Cerebellar cortex (tissue), 1 donor: Measurements from ENCODE around the gene ASCL2.
"Not testable (repeated sequence)": the region's sequence is repeated elsewhere in the genome, so short reads cannot be mapped to it uniquely, and the experiment has no call there.

Source experiments
- DNase-seq: peaks from one replicate; pipeline ENCODE4 v3.0.0-alpha.2; 2015; ENCODE audit warnings: low spot score

Gene ASCL2

DNA sequence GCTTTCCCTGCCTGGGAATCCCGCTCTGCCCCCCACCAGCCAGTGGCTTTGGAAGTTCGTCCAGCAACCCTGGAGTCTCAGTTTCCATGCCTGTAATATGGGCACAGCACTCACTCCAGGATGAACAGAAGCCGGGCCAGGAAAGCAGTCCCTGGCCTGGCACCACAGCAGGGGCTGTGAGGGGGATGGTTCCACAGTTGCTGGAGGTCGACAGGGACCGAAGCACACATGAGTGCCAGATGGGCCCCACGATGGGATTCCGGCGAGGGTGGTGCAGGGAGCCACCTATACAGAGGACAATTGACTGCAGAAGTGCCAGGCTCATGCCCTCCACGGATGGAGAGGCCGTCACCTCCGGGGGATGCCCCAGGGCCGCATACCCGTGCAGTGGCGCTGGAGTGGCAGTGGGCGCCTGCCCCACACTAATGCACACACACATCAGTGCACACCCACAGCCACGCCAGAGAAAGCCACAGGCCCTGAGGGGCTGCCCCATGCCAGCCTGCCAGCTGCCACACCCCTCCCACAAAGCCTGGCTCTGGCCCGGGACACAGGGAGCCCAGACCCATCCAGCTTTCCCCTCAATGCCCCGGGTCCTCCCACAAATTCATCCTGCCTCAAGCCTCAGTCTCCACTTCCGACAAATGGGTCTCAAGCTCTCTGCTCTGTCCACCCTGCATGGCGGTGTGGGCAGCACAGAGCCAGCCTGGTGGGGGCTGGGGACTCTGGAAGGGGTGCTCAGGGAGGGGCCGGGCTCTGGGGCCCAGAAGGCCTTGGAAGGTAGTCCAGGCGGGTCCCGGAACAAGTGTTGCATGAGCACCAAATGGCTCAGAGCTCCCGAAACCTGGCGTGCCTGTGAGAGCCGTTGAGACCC is 9.7 kb downstream of the ASCL2 start:
- DNase-seq: no peak

DNA sequence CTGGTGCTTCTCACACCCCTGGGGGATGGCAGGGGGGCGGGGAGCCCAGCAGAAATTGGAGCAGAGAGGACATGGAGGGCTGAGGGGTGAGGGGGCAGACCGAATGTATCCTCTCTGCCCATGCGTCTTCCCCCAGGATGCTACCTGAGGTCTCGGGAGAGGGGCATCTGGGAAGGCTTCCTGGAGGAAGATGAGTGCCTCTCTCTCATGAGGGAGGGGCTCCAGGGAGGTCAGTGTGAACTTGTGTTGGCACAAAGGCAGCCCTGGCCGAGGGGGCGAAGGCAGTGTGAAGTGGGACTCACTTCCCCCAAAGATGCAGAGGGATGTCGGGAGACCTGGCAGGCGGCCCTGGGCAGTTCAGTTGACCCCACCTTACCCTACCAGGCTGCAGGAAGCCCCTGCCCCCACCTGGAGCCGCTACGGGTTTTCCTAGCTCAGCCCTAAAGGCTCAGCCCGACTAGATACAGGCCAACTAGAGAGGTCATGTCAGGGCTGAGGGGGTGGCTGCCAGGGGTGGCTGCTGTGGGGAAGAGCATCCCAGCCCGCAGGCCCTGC is 10.4 kb downstream of the ASCL2 start:
- DNase-seq: no peak

DNA sequence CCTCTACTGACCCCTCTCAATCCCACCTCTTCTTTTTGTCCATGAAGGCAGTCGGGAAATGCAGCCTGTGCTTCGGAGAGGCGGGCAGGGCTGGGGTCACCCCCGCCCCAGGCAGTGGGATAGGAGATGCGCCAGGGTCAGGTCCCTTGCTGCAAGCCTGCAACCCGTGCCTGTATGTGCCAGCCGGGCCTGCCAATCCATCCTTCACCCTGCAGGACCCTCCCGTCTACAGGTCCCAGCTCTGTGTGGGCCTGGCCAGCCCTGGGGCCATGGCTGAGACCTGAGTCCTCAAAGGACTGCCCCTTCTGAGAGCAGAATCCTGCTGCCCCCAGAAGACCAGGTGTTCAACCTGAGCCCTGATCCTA is 10.9 kb downstream of the ASCL2 start:
- DNase-seq: no peak

DNA sequence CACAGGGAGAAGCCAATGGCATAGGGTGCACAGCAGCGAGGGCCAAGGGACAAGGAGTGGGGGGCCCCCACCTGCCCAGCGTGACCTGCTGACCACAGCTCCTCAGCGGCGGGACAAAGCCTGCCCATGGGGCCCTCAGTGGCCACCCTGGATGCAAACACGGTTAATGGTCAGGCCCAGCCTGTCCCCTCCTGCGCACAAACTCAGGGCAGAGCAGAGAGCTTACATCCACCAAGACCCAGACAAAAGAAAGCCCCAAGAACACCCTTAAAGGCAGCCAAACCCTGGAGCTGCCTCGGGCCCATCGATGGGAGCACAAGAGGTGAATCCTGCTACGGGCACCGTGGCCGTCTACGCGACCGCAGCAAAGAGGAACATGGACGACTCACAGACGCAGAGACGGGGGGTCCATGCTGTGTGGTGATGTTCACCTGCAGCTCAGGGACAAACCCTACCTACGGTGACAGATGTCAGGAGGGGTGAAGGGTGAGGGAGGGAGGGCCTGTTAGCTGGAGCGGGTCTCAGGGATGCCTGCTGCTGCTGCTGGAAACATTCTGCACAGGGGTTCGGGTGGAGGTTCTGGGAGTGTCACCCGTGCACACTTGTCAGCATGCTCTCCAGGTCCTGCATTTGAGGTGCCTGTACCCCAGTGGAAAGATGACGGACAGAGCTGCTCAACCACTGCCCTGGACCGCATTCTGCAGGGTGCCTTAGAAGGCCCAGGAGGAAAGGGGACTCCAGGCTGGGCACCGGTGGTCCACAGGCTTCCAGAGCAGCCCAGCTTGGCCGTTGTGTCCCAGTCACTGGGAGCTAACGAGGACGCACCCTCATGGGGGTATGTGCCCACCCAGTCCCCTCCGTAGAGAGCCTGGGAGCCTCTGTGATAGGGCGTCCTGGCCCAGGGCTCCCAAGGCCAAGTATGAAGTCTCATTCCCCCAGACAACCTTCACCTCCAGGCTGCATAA is 11.6 kb downstream of the ASCL2 start:
- DNase-seq: no peak

DNA sequence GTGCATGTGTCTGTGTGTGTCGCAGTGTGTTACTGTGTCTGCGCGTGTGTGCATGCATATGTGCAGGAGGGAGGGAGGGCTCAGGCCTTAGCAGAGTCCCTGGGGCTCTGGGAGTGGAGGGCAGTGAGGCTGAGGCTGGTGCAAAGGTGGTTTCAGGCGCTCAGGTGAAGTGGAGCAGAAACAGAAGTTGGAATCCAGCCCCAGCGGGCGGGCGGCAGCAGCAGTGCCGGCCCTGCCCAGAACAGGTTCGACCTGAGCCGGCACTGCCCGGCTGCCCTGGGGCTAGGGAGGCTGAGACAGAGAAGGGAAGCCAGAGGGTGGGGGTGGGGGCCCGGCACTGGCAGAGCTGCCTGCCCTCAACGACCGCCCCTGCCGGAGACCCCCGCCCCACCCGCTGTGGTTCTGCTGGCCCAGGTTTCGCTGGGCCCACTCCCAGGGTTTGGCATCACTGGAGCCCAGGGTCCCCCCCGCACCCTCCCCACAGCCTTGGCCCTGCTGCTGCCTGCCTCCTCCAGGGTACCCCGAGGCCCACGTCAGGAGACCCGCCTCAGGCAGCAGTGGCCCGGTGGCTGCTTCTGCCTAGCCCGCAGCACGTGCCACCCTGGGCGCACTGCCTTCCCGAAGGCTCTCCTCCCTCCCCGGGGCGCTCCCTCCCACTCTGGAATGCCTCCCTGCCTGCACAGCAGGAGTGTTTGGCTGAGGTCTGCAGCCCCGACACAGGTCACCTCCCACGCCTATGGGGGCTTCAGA is 13.3 kb downstream of the ASCL2 start:
- no peak for DNase-seq

DNA sequence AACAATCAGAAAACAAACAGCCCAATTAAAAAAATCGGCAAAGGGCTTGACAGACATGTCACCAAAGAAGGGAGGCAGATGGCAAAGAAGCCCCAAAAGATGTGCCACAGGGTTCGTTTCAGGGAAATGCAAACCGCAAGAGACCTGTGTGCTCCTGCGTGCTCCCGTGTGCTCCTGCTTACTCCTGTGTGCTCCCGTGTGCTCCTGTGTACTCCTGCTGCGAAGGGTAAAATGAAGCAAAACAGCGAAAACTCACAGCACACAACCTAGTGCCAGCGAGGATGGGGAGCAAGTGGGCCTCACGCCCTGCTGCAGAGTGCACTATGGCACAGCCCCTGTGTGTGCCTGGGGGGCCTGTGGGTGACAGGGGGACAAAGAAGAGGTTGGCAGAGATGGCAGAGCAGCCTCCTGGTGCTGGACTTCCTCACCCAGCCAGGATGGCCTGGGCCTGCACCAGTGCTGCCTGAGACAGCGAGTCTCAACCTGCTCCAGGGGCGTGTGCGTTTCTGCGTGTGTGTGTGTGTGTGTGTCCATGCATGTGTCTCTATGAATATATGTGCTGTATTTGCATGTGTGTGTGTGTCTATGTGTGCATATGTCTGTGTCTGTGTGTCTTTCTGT is 14.0 kb downstream of the ASCL2 start:
- no peak for DNase-seq

DNA sequence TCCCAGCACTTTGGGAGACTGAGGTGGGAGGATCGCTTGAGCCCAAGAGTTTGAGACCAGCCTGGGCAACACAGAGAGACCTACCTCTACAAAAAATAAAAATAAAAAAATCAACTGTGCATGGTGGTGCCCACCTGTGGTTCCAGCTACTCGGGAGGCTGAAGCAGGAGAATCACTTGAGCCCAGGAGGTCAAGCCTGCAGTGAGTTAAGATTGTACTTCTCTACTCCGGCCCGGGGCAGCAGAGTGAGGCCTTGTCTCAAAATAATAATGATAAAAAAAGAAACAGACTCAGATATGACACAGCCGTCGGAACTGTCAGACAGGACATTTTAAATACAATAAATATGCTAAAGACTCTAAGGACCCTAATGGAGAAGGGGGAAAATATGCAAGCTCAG is 18.4 kb downstream of the ASCL2 start:
- no peak for DNase-seq

DNA sequence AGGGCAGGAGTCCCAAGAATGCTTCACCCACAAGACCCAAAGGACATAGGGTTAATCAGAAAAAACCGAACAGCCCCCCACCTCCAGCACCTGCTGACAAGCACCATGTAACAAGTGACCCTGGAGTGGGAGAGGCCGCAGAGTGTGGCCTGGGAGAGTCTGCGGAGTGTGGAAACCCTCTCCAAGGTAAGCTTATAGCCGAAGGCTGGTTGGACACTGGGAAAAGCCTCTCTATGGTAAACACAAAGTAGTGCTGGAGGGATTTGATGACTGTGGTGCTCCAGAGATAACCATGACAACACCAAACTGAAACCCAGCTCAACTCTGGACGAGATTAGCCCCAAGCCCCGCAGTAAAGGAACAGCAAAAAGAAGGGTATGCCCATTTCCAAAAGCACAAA is 19.2 kb downstream of the ASCL2 start:
- no peak for DNase-seq

DNA sequence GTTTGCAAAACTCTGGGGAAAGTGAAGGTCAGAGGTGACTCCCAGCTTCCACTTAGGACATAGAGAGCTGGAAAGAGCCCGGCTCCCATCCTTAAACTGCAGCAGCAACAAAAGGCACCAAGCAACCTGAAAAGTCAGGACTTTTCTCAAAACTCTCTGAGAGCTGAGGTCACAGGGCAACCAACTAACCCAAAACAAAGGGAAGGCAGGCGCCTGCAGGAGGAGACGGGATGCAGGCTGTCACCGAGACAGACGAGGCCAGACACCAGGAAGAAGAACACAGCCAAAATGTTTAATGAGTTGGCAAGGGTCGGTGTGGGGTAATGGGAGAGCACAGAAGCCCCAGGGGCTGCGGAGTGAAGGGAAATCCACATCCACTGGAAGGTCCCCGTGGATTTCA is 19.9 kb downstream of the ASCL2 start:
- no peak for DNase-seq

DNA sequence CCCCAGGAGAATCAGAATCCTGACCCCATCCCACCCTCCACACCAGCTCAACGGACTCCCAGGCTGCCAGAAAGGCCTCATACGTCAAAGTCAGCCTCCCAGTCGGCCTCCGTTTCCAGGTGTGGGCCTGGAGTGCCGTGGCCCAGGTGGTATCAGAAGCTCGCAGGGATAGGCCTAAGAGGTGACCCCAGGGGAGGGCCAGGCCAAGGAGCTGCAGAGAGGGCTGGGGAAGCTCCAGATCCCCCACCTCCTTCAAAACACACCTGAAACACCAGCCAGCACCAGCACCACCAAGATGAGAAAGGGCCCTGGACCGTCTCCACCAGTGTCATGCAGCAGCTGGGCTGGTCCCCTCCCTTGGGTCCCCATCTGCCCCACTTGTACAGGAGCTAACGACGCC is 20.3 kb downstream of the ASCL2 start:
- no peak for DNase-seq

DNA sequence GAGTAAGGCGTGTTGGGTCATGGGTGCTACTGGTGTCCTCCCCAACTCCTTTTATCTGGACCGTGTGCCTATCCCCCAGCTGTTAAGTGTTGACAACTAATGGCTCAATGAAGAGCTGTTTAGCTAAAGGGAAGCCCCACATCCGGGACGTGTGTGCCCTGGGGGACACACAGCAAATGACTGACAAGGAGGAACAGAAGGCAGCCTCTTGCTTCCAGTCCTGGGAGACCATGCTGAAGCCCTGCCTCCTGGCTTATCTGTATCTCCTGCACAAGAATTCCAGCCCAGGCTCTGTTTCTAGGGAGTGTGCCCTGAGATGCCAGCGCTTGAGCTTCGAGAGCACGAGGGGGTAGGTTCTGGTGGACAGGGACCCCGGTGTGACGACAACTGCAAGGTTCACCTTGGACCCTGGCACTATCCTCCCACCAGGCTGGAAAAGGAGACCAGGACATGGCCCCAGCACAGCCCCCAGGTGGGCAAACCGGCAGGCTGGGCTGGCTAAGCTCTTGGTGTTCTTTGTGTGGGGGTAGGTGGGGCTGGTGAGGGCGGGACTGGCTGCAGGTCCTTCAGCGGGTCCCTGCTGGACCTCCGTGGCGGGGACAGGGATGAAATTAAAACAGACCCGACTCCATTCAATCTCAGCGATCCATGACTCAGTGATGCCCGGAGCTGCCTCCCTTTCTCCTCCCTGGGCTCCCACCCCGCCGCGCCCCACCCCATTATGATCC is 21.0 kb downstream of the ASCL2 start:
- no peak for DNase-seq

DNA sequence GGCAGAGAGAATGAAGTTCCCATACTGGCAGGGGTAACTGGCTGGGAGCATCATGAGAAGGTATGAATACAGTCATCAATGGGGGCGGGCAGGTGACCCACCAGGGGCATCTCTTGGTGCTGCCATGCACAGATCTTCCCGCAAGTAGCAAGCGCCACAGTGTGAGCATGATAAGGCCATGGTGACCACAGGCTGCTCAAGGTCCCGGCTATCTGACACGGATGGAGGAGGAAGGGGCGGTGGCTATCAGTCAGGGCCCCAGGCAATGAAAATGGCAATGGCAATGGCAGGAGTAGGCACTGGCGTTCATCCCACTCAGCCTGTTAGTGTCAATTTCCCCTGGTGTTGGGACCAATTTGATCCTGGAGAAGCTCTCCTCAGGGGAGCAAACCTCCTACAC is 21.6 kb downstream of the ASCL2 start:
- no peak for DNase-seq

DNA sequence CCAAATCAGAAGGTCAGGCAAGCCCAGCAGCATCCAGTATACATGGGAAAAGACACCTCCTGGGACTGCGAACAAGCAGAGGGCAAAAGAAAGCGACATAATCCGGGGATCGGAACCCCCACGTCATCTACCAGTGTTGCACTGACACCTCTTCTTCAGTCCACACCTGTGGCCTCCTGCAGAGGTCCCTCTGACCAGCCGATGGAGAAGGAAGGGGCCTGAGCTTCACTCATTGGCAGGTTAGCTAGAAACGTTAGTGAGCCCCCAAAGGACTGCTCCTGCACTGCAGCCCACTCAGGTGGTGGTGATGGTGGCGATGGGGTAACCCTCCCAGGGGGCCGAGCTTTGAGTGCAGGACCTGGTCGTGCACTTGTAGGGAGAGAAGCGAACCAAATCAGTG is 22.1 kb downstream of the ASCL2 start:
- DNase-seq: no peak

DNA sequence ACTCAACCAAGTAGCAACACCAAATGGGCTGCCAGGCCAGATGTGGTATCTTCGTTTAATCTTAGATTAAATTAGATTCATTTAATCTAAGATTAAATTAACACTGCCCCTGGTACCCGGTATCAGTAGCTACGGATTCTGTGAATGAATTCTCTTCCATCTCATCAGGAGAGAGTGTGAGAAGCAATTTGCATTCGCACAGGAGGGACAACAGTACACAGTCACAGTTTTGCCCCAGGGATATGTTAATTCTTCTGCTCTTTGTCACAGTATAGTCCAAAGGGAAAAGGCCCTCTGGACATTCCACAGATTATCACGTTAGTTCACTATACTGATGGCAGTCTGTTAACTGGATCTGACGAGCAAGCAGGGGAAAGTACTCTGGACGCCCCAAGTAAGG is 22.9 kb downstream of the ASCL2 start:
- DNase-seq: no peak

DNA sequence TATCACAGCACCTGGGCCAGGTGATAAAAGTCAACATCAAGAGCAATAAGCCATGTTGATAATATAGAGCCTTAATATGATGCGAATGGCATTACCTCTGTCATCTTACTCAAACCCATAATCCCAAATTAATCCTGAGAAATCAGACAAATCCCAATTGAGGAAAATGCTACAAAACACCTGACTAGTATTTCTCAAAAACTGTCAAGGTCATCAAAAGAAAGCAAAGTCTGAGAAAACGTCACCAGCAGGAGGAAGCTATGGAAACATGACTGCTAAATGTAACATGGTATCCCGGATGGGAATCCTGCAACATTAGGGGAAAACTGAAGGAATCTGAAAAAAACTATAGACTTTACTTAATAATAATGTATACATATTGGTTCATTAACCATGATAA is 29.6 kb downstream of the ASCL2 start:
- no peak for DNase-seq

DNA sequence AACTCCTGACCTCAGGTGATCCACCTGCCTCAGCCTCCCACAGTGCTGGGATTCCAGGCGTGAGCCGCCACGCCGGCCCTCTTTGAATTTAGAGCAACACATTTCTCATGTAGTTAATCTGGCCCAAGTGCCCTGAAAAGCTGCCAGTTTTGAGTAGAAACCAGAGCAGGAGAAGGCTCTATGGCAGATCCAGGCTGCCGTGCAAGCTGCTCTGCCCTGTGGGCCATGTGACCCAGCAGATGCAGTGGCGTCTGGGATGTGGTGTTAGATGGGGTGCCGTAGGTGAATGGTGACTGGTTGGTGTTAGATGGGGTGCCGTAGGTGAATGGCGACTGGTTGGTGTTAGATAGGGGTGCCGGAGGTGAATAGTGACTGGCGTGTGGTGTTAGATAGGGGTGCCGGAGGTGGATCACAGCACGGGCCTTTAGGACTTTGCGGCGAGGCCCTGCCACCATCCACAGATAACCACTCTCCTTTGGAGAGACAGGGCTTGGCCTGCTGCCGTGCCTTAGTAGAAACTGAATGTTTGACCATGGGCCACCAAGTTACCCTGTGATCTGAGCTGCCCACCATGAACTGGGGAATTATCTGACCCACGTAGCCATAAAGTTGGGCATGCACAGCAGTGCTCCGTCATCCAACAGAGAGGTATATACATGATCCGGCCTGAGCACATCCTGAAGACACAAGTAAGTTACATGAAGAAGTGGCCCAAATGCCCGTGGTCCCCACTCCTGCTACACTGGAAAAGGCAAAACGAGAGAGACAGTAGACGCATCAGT is 32.7 kb downstream of the ASCL2 start:
- no peak for DNase-seq

DNA sequence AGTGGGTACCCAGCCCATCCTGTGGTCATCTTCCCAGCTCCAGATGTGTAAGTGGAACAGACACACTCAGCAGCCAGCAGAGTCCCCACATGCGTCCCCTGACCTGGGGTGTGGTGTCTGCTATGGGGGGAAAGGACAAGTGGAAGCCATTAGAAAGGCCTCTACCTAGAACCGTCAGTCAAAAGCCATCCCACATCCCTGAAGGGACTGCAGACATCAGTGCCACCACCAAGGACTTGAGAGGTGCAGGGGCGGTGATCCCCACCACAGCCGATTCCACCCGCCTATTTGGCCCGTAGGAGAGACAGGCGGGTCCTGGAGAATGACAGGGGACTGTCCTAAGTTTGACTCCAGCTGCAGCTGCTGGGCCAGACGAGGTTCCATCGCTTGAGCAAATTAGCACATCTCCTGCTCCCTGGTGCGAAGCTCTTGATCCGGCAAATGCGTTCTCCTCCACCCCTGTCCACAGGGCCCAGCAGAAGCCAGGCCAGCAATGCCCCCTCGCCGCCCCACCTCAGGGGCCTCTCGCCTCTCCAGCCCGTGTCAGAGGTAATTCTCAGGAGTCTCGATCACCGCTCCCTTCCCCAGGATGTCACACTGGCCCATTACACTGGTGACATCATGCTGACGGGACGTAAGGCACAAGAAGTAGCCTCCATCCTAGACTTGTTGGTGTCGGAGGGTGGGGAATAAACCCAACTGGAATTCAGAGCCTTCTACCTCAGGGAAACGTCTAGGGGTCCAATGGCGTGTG is 33.8 kb downstream of the ASCL2 start:
- not testable (repeated sequence) for DNase-seq

DNA sequence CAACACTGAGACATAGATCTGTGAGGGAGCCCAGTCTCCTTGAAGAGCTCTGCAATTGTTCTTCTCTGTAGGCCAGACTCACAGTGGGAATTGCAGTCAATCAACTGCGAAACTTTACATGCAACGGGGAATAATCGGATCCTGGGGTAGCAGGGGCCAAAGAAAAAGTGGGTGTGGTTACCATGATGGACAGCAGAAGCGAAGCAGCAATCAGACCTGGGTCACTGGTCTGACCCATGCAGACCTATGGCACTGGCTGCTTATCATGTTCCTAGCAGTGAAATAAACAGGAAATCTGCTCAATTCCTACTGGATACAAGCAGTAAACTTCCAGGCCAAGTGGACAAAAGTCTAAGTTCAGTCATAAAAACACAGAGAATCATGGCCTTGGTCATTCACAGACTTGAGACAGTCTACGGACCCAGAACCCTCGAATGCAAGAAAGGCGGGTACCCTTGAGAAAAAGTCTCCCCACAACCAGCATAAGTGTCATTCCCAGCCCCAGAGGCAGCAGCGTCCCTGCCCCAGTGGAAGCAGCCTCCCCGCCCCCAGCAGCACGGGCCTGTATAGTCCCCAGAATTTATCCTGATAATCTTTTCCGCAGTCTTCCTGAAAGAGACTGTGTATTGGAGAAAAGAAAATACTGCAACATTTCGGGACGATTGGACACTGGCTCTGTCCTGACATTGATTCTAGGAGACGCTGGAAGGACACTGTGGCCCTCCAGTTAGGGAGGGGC is 34.6 kb downstream of the ASCL2 start:
- no peak for DNase-seq

DNA sequence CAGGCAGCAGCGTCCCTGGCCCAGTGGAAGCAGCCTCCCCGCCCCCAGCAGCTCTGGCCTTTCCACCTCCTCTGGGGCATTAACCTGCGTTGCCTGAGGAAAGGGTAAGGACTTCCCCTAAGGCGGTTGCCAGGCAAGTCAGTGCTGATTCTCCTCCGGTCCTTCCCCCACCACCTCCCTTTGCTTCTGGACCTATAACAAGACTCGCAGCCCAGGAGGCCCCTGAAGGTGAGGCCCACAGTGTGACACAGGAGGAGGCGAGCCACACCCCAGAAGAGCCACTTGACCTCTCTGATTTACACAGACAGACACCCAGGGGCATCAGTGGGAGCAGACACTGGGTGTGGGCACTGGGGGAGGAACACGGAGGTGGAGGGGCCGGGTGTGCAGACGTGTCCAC is 35.4 kb downstream of the ASCL2 start:
- no peak for DNase-seq
